ENCODE measurements around the gene RHOC.
A peak's percentile ranks its signal among the peaks of the same experiment; 100 is the strongest.
"Not testable (repeated sequence)": the region's sequence is repeated elsewhere in the genome, so short reads cannot be mapped to it uniquely, and the experiment has no call there.

RHOC gene

GRCh38 chr1:112706505-112707220 is at the start of gene RHOC:
RHOC (minus strand) TSS chr1:112707127; CDS start chr1:112703799, 3,328 bp downstream.
- peak; percentile 52 for DNase-seq

DNA sequence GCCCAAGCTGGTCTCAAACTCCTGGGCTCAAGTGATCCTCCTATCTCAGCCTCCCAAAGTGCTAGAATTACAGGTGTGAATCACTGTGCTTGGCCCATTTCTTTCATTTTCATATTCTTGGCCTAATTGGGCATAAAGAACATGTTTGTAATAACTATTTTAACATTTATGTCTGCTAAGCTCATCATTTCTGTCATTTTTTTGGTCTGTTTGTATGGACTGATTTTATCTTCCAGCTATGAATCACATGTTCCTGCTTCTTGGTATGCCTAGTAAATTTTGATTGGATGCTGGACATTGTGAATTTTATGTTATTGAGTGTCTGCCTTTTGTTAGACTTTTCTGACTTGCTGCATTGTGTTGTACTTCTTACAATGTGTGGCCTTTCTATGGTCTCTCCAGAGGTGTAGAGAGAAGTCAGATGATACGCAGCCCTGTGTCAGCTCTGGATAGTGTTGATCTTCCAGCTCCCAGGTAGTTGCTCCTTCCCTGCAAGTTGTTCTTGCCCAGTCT is 47.2 kb upstream of the RHOC start:
- DNase-seq: no peak

- no peak for DNase-seq
These were observed 41.5 kb upstream of the RHOC start for GRCh38 chr1:112748396-112748795.

DNA sequence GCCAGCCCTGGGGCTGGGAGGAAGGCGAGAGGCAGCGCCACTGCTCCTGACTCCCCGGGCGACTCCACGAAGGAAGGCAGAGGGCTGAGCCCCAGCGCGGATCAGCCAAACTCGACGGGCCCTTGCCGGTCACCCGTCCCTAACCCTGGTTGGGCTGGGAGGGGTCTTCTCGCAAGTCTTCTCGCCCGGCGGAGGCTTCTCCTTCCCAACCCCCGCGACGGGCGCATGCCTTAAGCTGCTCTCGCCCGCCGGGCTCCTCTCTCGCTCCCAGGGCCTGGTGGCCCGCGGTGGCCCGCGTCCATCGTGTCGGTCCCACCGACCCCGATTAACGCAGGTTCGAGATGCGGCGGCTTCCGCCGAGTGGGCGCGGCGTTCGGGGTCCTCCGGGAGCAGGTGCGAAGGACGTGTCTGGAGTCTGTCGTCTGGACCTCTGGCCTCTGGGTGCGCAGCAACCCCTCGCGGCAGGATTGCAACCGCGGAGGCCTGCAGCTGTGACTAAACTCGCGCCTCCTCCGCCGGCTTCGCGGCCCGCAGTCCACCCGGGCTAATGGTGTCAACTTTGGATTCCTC is 37.2 kb upstream of the RHOC start:
- no peak for DNase-seq

- no peak for DNase-seq
These were observed 36.5 kb upstream of the RHOC start for GRCh38 chr1:112743174-112744008.

- no peak for DNase-seq
These were observed 30.6 kb upstream of the RHOC start for GRCh38 chr1:112737573-112737972.

DNA sequence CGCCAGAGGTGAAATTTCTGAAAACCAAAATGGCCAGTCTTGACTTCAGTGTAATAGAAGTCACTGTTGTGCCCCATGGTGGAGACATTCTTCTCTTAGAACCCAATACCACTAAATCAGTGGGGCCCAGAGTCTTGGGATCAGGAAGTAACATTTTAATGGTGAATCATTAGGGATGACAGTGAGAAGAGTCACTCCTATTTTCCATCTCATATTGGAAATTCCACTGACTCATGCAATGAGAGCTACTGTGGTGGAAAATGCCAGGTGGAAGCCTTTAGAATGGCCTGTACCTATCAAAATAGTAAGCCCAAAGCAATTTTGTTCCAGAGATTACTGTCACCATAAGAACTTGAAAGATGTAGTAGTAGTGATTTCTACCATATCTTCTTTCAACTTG is 28.8 kb upstream of the RHOC start:
- DNase-seq: no peak

- no peak for DNase-seq
These were observed 24.5 kb upstream of the RHOC start for GRCh38 chr1:112731451-112731850.

DNA sequence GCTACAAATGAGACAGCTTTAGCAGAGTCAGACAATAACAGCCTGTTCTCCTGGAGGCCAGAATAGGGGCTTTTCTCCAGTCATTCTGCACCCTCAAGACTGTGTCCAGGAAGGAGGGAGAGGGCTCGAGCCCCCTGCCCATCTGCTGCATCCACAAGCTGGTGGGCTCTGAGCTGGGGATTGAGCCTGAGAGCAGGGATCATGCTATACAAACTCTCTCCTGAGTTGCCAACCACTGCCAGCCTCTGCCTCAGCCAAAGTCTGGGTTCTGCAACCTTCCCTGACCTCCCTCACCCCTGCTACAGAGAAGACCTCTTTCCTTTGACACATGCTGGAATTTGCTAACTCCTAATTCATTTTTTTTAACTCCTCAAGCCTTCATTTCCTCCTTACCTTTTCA is 23.0 kb upstream of the RHOC start:
- no peak for DNase-seq

GRCh38 chr1:112729011-112729410 is 22.1 kb upstream of the RHOC start:
- DNase-seq: not testable (repeated sequence)

DNA sequence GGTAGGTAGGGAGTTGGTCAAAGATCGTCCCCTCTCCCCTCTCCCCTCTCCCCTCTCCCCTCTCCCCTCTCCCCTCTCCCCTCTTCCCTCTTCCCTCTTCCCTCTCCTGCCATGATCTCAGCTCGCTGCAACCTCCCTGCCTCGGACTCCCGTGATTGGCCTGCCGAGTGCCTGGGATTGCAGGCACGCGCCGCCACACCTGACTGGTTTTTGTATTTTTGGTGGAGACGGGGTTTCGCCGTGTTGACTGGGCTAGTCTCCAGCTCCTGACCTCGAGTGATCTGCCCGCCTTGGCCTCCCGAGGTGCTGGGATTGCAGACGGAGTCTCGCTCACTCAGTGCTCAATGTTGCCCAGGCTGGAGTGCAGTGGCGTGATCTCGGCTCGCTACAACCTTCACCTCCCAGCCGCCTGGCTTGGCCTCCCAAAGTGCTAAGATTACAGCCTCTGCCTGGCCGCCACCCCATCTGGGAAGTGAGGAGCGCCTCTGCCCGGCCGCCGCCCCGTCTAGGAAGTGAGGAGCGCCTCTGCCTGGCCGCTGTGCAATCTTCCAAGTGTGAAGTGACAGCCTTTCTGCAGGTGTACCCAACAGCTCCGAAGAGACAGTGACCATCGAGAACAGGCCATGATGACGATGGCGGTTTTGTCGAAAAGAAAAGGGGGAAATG is 21.5 kb upstream of the RHOC start:
- DNase-seq: not testable (repeated sequence)

GRCh38 chr1:112727716-112728115 is 20.8 kb upstream of the RHOC start:
- no peak for DNase-seq

DNA sequence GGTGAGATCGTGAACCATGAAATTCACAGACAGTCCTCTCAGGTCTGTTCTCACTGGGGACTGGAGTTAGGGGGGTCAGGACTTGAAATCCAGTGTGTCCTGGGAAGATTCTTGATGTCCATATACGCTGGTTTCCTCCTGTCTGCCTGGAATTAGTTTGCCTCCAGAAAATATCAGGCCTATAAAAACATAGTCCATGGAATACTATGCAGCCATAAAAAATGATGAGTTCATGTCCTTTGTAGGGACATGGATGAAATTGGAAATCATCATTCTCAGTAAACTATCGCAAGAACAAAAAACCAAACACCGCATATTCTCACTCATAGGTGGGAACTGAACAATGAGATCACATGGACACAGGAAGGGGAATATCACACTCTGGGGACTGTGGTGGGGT is 17.3 kb upstream of the RHOC start:
- DNase-seq: not testable (repeated sequence)

GRCh38 chr1:112723511-112723839 is 16.5 kb upstream of the RHOC start:
- no peak for DNase-seq

GRCh38 chr1:112722601-112723510 is 15.9 kb upstream of the RHOC start:
- no peak for DNase-seq

- no peak for DNase-seq
These were observed 15.1 kb upstream of the RHOC start for GRCh38 chr1:112721966-112722524.

DNA sequence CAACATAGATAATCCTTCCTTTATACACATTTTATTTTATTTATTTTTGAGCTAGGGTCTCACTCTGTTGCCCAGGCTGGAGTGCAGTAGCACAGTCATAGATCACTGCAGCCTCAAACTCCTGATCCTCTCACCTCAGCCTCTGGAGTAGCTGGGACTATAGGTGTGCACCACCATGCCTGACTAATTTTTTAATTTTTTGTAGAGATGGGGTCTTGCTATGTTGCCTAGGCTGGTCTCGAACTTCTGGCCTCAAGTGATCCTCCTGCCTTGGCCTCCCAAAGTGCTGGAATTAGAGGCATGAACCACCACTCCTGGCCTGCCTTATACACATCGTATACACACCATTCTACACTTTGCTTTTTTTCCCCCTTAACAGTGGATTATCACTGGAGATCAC is 14.4 kb upstream of the RHOC start:
- not testable (repeated sequence) for DNase-seq

DNA sequence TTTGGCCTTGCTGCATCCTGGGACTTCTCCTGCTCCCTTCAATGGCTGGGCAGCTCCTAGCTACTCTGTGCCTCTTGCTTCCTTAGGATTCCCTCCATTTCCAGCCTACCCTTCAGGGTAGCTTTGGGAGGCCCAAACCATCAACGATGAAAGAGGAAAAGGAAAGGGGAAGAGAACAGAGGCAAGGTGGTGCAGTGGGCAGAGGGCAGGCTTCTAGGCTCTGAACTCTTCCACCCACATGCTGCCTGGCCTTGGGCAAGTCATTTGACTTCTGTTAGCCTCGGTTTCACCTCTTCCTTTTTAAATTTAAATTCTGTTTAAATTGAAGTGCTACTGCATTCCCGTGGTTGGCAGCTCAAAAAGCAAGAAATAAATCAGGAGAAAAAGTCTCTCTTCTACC is 13.9 kb upstream of the RHOC start:
- DNase-seq: no peak

DNA sequence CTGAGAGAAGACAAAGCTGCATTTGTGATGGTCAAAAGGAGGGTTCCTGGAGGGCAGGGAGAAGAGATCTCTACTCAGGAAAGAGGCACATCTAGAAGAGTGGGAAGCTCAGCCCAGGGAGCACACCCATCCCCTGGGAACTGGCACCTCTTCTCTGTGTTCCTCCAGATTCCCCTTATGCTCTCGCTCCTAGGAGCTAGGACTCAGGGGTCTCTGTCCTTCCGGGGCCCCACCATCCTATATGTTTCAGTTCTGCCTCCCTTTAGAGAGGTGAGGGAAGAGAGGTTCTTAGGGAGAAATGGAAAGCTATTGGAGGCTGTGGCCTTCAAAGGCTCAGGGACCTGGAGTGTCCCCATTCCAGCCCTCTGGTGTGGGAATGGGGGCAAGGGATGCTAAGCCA is 12.8 kb upstream of the RHOC start:
- DNase-seq: no peak

- DNase-seq: peak; percentile 82
These were observed 11.9 kb upstream of the RHOC start for GRCh38 chr1:112718691-112719418.

GRCh38 chr1:112717263-112717873 is 10.4 kb upstream of the RHOC start:
- DNase-seq: no peak

All from CD4-positive, alpha-beta T cell treated with Interleukin-6 for 4 hours (primary cell).